ENCODE measurements around the gene GNS. TPM values are rescaled to one million over a fixed set of nuclear protein-coding genes. Genes with fewer than 3 reads are reported as not detected.

GNS gene
- total and polyA plus RNA-seq, 2 donors (not counting 3 experiments of a cell fraction or from before 2014, with no cell fraction given), result 107 to 142 TPM

- dilution Hi-C loops (cut with MboI; ENCODE audit: extremely low pct_ligation_motif_present, low sequenced_read_pairs) (no loop called here), intact Hi-C loops (cut with micrococcal nuclease) (no loop called here)
- POLR2A ChIA-PET, result no interaction called here
- Histone ChIP-seq H2AFZ (ENCODE audit: low read depth, low read length) (no peak overlapping the region), H3K9me3 (replicated peaks; ENCODE audit: control insufficient read depth, insufficient read depth, low read length) (no peaks in the 10 kb centered on the region), H4K20me1 (replicated peaks; ENCODE audit: control insufficient read depth, extremely low read depth, insufficient read depth, low read length) (no peaks in the 10 kb centered on the region), H3K9me1 (replicated peaks; ENCODE audit: control insufficient read depth, extremely low read depth, insufficient read depth, low read length) (no peaks in the 10 kb centered on the region), H3K36me3 (ENCODE audit: control insufficient read depth in 2 of 2, extremely low read depth in 1 of 2, insufficient read depth in 2 of 2, low read length in 2 of 2) (no peaks in the 10 kb centered on the region), H3K4me3 (replicated peaks in 1 of 3; ENCODE audit: insufficient read depth in 1 of 3, low read depth in 1 of 3, low read length in 3 of 3) (peak overlapping the region in 2 of 3 experiments; percentile 6 to 13), H3K79me2 (ENCODE audit: control insufficient read depth, insufficient read depth, low read length) (peaks cover 74% of the 10 kb centered on the region), H3K4me2 (ENCODE audit: insufficient read depth, low read length) (peak overlapping the region; percentile 76), H3K27me3 (ENCODE audit: control insufficient read depth in 2 of 2, insufficient read depth in 2 of 2, low read length in 2 of 2) (no peaks in the 10 kb centered on the region), H3K4me1 (ENCODE audit: control insufficient read depth, extremely low read depth, insufficient read depth, low read length) (peaks cover 56% of the 10 kb centered on the region), H3K27ac (ENCODE audit: insufficient read depth, low read depth, low read length) (peak overlapping the region; percentile 93), H3K9ac (replicated peaks; ENCODE audit: extremely low read depth, insufficient read depth, low read length) (peak overlapping the region; percentile 83)
- TF ChIP-seq MYC (IDR thresholded peaks at IDR 0.05; ENCODE audit: low read depth, low read length) (no peak), POLR2A (IDR thresholded peaks at IDR 0.05; ENCODE audit: low read depth, low read length) (no peak), EZH2 (IDR thresholded peaks at IDR 0.05; ENCODE audit: borderline replicate concordance, low read depth, low read length, severe bottlenecking) (no peak), POLR2AphosphoS5 (IDR thresholded peaks at IDR 0.05; ENCODE audit: insufficient read depth, low read depth, low read length) (no peak), GATA2 (IDR thresholded peaks at IDR 0.05; ENCODE audit: insufficient read depth, insufficient read length, low read depth, low read length) (no peak), JUN (IDR thresholded peaks at IDR 0.05; ENCODE audit: borderline replicate concordance, insufficient read depth, insufficient read length, low read depth) (no peak), CTCF (IDR thresholded peaks at IDR 0.05; ENCODE audit: extremely low read depth in 1 of 2, insufficient read depth in 1 of 2, low read depth in 1 of 2, low read length in 2 of 2) (no peak)
- FAIRE-seq, result no peak
- DNase-seq (ENCODE audit: low read depth, low spot score), result no peak
- CTCF ChIA-PET, result interaction anchor here (0.8 to 1.6 kb wide), 8 partner anchors 11 to 131 kb away, joined by 3 to 7 read pairs (median 4); no protein-coding TSS in a partner anchor
- BruUV-seq (replicated peaks), result TSS peak; percentile 11
Measured at GRCh38 chr12:64680235-64680634, 79.0 kb downstream of the GNS start.

Measured in endothelial cell of umbilical vein (primary cell).